ENCODE measurements around the gene PPP5C. TPM values are rescaled to one million over a fixed set of nuclear protein-coding genes. Genes with fewer than 3 reads are reported as not detected.

Gene PPP5C
- polyA plus RNA-seq, 1 experiment, result 123 TPM

- CTCF ChIA-PET, result interaction anchor here (1.0 to 1.6 kb wide), 5 partner anchors 11 to 47 kb away, joined by 3 to 9 read pairs (median 4); partner anchors contain the start of gene PPP5C
- Histone ChIP-seq H3K36me3 (ENCODE audit: control insufficient read depth, insufficient read depth, low read length) (no peaks in the 10 kb centered on the region), H3K27me3 (ENCODE audit: control insufficient read depth, insufficient read depth, low read length) (peaks cover 14% of the 10 kb centered on the region), H3K4me3 (ENCODE audit: low read depth, low read length) (no peak overlapping the region)
- no peak for DNase-seq (ENCODE audit: low read depth)
- POLR2A ChIA-PET, result no interaction called here
- TF ChIP-seq, protein P1, sequence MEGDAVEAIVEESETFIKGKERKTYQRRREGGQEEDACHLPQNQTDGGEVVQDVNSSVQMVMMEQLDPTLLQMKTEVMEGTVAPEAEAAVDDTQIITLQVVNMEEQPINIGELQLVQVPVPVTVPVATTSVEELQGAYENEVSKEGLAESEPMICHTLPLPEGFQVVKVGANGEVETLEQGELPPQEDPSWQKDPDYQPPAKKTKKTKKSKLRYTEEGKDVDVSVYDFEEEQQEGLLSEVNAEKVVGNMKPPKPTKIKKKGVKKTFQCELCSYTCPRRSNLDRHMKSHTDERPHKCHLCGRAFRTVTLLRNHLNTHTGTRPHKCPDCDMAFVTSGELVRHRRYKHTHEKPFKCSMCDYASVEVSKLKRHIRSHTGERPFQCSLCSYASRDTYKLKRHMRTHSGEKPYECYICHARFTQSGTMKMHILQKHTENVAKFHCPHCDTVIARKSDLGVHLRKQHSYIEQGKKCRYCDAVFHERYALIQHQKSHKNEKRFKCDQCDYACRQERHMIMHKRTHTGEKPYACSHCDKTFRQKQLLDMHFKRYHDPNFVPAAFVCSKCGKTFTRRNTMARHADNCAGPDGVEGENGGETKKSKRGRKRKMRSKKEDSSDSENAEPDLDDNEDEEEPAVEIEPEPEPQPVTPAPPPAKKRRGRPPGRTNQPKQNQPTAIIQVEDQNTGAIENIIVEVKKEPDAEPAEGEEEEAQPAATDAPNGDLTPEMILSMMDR (IDR thresholded peaks at IDR 0.05; ENCODE audit: insufficient read depth, low read depth, low read length), result no peak
These were observed 47.2 kb upstream of the PPP5C start for GRCh38 chr19:46299695-46300094.

DNA sequence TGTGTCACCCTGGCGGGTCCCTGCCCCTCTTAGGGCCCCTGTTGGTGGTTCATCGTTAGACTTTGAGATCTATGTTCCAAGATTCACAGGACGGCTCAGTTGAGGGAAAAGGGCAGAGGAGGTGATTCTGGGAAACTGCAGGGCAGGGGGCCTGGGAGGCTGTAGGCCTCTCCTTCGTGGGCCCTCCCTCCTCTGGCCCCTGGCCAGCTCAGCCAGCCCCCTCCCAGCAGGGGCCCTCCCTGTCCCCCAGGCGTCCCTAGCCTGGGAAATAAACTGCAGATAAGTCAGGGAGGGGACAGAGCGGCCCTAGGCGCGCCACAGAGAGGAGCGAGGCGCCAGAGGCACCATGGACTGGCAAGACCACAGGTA is 43.6 kb upstream of the PPP5C start:
- CTCF ChIA-PET, result interaction anchor here (1.0 kb wide), 1 partner anchor 23 kb away, joined by 3 read pairs; no protein-coding TSS in a partner anchor
- no peak for DNase-seq (ENCODE audit: low read depth)
- POLR2A ChIA-PET, result no interaction called here
- TF ChIP-seq, protein P1 (IDR thresholded peaks at IDR 0.05; ENCODE audit: insufficient read depth, low read depth, low read length), result no peak
- H3K36me3 ChIP-seq (ENCODE audit: control insufficient read depth, insufficient read depth, low read length), result no peaks in the 10 kb centered on the region
- no peaks in the 10 kb centered on the region for H3K27me3 ChIP-seq (ENCODE audit: control insufficient read depth, insufficient read depth, low read length)
- H3K4me3 ChIP-seq (ENCODE audit: low read depth, low read length), result no peak overlapping the region

DNA sequence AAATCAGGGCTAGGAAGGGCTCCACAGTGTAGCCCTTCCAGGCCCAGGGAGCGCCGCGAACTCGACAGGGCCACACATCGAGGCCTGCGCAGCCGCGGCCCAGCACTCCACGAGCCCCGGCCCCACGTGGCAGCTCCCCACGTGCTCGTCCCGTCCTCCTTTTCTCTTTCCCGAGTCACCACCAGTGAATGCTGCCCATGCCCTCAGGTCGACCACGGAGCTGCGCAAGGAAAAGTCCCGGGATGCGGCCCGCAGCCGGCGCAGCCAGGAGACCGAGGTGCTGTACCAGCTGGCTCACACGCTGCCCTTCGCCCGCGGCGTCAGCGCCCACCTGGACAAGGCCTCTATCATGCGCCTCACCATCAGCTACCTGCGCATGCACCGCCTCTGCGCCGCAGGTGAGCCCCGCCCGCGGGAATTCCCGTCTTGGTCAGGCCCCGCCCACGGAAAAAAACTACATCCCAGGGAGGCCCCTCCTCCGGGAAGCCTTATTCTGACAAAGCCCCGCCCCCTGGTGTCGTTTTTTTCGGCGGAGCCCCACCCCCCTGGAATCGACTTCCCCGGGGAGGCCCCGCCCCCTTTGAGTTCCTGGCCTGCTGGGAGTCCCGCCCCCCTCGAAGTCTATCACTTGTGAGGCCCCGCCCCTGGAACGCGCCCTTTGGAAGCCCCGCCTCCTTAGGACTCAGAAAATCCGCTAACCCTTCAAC is 43.0 kb upstream of the PPP5C start:
- DNase-seq (ENCODE audit: low read depth), result no peak
- H3K36me3 ChIP-seq (ENCODE audit: control insufficient read depth, insufficient read depth, low read length), result no peaks in the 10 kb centered on the region
- TF ChIP-seq, protein P1 (IDR thresholded peaks at IDR 0.05; ENCODE audit: insufficient read depth, low read depth, low read length), result no peak
- H3K4me3 ChIP-seq (ENCODE audit: low read depth, low read length), result no peak overlapping the region
- CTCF ChIA-PET, result no interaction called here
- POLR2A ChIA-PET, result no interaction called here
- no peaks in the 10 kb centered on the region for H3K27me3 ChIP-seq (ENCODE audit: control insufficient read depth, insufficient read depth, low read length)

DNA sequence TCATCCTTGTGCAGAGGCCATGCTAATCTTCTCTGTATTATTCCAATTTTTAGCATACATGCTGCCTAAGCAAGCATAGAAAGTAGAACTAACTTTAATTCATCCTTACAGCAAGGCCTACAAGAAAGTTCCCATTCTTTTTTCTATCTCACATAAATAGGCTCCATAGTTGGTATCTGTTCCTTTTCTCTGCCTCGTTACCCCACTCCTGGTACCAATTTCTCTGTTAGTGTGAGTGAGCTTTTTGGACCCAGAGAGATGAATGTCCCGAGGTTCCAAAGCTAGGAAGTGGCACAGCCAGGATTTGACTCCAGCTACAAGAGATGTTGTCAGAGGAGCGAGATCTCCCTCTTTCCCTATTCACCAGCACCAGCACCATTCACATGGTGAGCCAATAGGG is 40.4 kb upstream of the PPP5C start:
- ChIA-PET CTCF (interaction anchor here (1.1 kb wide), 1 partner anchor 16 kb away, joined by 4 read pairs; no protein-coding TSS in a partner anchor), POLR2A (no interaction called here)
- Histone ChIP-seq H3K4me3 (ENCODE audit: low read depth, low read length) (no peak overlapping the region), H3K27me3 (ENCODE audit: control insufficient read depth, insufficient read depth, low read length) (no peaks in the 10 kb centered on the region), H3K36me3 (ENCODE audit: control insufficient read depth, insufficient read depth, low read length) (no peaks in the 10 kb centered on the region)
- DNase-seq (ENCODE audit: low read depth), result no peak
- TF ChIP-seq, protein P1 (IDR thresholded peaks at IDR 0.05; ENCODE audit: insufficient read depth, low read depth, low read length), result no peak

DNA sequence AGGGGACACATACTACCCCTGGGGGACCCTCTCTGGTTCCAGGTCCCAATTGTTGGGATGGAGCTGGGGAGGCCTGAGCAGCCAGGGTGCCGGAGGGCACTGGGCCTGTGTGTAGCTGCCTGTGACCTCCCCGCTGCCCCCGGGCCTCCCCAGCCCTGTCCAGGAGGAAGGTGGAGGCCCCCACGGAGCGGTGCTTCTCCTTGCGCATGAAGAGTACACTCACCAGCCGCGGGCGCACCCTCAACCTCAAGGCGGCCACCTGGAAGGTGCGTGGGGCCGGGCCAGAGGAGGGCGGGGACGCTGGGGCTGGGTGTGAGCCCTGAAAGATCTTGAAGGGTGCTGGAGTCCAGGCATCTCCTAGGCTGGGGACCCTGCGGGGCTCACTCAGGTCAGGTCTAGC is 38.4 kb upstream of the PPP5C start:
- POLR2A ChIA-PET, result no interaction called here
- TF ChIP-seq, protein P1 (IDR thresholded peaks at IDR 0.05; ENCODE audit: insufficient read depth, low read depth, low read length), result no peak
- Histone ChIP-seq H3K4me3 (ENCODE audit: low read depth, low read length) (no peak overlapping the region), H3K27me3 (ENCODE audit: control insufficient read depth, insufficient read depth, low read length) (no peaks in the 10 kb centered on the region), H3K36me3 (ENCODE audit: control insufficient read depth, insufficient read depth, low read length) (no peaks in the 10 kb centered on the region)
- CTCF ChIA-PET, result no interaction called here
- DNase-seq (ENCODE audit: low read depth), result no peak

Measured in BJ (cell line).